ENCODE data around the gene TLE2.
"Not testable (repeated sequence)": the region's sequence is repeated elsewhere in the genome, so short reads cannot be mapped to it uniquely, and the experiment has no call there.

The TLE2 gene

DNA sequence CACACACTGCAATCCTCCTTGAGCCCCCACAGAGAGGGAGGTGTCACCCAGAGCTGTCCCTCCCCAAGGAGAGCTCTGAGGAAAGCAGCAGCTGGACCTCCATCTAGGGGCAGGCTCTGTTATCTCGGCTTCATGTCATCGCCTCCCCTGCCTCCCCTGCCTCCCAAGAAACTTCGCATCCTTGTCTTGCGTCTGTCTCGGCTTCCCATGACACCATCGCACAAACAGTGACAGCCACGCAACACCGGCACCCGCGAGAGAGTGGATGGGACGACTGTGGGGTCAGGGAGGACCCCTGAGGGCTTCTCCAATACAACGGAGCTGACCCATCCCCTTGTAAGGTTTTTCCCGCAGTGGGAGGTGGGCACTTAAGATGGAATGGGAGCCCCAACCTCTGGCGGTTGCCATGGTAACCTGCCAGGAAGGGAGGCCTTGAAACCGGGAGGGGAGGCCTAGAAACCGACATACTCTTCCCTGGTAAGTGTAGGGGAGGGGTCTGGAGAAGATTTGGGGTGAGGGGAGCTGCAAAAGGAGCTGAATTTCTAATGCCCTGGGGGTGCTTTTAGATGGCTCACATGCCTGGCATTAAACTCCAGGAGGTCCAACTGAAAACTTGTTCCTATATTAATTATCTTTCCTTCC is 16.3 kb downstream of the TLE2 start:
- DNase-seq (ENCODE audit: low read depth): no peak

DNA sequence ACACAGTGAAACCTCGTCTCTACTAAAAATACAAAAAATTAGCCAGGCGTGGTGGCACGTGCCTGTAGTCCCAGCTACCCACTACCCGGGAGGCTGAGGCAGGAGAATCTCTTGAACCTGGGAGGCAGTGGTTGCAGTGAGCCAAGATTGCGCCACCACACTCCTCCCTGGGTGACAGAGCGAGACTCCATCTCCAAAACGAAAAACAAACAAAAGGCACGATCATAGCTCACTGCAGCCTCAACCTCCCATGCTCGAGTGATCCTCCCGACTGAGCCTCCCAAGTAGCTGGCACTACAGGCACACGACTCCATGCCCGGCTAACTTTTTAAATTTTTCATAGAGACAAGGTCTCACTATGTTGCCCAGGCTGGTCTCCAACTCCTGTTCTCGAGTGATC is 17.0 kb downstream of the TLE2 start:
- DNase-seq (ENCODE audit: low read depth): not testable (repeated sequence)

DNA sequence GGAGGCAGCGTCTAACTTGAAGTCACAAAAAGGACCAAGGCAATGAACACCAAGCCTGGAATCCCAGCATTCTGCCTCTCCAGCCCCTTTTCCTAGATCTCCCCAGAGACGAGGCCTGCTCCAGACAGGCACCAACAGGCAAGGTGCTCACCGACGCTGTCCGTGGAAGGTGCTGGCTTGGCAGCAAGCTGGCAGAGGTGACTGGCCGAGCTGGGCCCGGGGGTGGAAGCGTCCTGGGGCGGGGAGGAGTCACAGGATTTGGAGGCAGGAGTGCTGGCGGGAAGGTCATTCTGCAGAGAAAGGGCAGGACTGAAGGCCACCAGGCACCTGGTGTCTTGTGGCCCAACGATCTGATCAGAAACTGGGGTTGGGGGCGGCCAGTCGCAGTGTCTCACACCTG is 18.2 kb downstream of the TLE2 start:
- DNase-seq (ENCODE audit: low read depth): no peak

DNA sequence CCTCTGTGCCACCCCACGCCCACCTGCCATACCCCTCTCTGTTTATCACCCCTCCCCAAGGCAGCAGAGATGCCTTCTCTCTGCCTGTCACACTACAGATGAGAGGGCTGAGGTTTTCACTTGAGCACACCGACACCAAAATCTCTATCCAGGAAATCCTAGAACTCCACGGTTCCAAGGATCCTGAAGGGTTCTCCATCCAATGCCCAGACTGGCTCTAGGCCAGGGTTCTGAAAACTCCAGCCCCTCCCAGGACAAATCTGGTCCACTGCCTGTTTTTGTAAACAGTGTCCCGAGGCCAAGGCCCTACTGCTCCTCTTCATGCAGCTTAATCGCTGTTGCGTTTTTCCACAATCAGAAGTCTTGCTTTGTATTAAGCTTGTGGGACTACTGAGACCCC is 20.1 kb downstream of the TLE2 start:
- no peak for DNase-seq (ENCODE audit: low read depth)

DNA sequence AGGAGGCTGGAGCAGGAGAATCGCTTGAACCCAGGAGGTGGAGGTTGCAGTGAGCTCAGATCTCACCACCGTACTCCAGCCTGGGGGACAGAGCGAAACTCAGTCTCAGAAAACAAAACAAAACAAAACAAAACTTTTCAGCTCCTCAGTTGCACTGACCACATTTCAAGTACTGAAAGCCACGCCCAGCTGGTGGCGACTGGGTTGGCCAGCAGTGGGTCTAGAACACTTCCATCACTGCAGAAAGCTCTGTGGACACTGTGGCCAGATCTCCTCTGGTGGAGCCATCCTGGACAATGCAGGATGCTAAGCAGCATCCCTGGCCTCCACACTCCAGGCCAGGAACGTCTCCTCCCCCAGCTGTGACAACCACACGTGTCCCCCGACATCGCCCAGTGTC is 21.1 kb downstream of the TLE2 start:
- no peak for DNase-seq (ENCODE audit: low read depth)

DNA sequence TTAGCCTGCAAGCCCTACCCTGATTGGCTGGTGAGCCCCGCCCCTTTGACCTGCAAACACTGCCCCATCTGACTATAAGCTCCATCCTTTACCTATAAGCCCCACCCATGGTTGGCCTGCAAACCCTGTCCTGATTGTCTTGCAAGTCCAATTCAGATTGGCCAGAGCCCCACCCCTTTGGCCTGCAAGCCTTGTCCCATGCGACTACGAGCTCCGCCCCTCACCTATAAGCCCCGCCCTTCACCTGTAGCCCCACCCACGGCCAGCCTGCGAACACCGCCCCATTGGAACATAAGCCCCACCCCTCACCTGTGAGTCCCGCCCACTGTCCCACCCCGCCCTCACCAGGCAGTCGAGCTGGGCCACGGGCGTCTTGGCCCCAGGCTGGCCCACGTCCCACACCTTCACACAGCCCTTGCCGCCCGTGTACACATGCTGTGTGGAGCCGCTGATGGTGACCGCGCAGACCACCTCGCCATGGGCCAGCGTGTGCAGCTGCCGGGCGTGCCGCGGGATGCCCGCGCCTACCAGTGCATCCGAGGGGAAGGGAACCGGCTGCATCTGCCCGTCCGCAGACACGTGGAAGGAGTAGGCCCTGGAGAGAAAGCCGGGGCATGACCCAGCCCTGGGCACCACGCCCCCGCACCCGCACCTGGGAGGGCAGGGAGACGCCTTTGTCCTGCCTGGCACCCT is 22.9 kb downstream of the TLE2 start:
- no peak for DNase-seq (ENCODE audit: low read depth)

DNA sequence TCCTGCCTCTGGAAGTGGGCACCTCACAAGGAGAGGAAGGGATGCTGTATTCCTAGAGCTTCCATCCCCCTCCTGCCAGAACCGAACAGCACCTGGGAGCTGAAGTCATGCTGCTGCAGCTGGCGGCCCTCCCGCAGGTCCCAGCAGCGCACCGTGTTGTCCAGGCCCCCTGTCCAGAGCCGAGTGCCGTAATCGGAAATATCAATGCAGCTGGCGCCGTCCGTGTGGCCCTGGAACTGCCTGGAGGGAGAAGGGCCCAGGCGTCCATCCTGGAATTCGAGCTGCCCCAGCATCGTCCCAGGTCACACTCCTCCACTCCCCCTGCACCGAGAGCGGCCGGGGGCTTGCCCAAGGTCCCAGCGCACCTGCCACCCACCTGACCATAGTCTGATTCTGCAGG is 23.7 kb downstream of the TLE2 start:
- no peak for DNase-seq (ENCODE audit: low read depth)

DNA sequence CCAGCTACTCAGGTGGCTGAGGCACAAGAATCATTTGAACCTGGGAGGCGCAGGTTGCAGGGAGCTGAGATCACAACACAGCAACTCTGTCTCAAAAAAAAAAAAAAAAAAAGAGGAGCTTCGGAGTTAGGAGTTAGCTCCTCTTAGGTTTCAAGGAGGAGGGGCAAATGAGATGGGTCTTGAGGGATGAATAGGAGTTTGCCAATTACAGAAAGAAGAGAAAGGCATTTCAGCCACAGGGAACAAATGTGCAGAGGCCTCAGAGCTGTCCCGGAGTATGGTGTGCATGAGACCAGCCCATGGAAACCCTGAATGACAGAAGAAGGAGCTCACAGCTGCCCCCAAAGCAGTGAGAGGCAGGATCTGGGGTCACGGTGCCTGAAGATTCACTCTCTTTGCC is 24.6 kb downstream of the TLE2 start:
- DNase-seq (ENCODE audit: low read depth): no peak

DNA sequence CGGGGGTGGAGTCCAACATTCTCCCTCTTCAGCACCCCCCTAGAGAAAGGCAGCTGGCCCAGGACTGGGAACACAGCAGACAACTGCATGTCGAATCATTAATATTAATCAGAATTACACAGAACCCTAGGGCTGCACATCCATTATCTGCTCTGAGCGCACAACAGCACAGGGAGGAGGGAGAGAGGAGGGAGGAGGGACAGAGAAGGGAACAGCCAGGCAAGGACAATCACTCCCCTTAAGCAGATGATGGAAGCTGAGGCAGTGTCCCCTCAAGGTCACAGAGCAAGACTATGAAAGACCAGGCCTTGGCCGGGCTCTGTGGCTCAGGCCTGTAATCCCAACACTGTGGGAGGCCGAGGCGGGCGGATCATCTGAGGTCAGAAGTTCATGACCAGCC is 26.0 kb downstream of the TLE2 start:
- DNase-seq (ENCODE audit: low read depth): no peak

DNA sequence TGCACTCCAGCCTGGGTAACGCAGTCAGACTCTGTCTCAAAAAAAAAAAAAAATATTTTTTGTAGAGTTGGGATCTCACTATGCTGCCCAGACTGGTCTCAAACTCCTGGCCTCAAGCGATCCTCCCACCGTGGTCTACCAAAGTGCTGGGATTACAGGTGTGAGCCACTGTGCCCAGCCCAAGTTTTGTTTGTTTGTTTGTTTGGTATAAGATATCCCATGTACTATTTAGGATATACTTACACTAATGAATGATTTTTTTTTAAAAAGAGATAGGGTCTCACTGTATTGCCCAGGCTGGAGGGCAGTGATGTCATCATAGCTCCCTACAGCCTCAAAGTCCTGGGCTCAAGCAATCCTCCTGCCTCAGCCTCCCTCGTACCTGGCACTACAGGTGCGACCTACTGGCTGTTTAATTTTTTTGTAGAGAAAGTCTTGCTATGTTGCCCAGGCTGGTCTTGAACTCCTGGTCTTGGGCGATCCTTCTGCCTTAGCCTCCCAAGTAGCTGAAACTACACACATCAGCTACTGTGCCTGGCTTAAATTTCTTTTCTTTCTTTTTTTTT is 27.8 kb downstream of the TLE2 start:
- DNase-seq (ENCODE audit: low read depth): no peak

DNA sequence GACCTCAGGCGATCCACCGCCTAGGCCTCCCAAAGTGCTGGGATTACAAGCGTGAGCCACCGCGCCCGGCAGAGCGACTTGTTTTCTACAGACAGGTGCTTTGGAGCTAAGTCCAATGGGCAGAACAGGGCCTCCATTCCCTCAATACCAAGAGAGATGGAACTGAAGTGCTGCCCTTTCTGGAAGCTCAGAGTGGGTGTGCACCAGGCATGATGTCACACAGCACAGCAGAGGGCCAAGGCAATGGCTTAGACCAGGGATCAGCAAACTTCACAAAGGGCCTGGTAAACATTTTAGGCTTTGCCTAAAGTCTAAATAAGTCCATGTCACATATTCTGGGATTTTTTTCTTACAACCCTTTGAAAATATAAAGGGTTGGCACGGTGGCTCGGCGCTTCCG is 30.4 kb downstream of the TLE2 start:
- no peak for DNase-seq (ENCODE audit: low read depth)

DNA sequence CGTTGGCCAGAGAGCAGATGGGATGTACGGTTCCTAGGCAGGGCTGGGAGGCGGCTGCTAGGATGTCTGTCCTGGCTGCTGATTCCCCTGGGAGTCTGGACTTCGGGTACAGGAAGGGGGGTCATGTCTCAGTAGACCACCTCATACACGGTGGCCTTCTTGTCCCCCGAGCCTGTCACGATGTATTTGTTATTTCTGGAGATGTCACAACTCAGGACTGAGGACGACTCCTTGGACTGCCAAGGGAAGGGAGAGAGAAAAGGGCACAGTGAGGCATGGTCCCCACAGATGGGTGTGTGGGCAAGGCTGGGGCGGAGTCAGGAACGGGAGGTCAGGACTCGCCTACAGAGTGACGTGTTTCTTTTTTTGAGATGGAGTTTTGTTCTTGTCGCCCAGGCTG is 31.4 kb downstream of the TLE2 start:
- no peak for DNase-seq (ENCODE audit: low read depth)

DNA sequence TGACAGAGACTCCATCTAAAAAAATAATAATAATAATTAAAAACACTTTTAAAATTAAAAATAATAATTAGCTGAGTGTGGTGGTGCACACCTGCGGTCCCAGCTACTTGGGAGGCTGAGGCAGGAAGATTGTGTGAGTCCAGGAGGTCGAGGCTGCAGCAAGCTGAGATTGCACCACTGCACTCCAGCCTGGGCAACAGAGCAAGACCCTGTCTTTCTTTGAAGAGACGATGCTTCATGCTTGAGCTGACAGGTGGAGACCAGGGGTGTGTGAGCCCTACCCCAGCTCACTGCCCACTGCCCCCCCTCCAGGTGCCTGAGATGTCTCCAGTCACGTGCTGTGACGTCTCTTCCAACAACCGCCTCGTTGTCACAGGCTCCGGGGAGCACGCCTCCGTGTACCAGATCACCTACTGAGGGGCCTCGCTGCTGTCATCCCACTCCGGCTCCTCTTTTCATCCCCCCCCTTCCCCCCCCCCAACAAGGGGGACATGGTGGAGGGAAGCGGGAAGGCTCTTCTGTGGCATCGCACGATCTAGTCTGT is 34.4 kb downstream of the TLE2 start:
- DNase-seq (ENCODE audit: low read depth): no peak

DNA sequence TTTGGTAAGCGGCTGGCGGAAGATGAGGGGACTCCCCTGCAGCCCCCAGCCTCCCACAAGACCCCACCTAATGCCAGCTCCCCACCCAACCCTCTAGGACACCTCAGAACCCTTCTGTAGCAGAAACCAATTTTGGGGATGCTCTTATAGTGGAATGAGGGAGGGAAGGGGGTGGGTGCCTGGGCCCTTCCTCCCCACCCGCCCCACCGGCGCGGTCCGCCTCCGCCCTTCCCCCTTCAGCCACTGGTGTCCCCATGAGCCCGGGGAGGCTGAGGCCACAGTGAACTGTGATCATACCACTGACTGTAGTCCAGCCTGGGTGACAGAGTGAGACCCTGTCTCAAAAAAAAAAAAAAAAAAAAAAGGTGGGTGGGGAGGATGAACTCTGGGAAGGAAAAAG is 35.5 kb downstream of the TLE2 start:
- DNase-seq (ENCODE audit: low read depth): no peak

DNA sequence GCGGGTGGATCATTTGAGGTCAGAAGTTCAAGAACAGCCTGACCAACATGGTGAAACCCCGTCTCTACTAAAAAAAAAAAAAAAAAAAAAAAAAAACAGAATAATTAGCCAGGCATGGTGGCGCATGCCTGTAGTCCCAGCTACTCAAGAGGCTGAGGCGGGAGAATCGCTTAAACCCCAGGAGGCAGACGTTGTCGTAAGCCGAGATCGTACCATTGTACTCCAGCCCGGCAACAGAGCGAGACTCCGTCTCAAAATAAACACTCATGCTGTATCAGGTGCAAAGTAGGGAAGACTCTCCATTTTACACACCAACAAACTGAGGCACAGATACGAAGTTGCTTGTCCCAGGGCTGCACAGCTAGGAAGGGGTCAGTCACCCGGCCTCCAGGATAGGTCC is 36.1 kb downstream of the TLE2 start:
- no peak for DNase-seq (ENCODE audit: low read depth)

DNA sequence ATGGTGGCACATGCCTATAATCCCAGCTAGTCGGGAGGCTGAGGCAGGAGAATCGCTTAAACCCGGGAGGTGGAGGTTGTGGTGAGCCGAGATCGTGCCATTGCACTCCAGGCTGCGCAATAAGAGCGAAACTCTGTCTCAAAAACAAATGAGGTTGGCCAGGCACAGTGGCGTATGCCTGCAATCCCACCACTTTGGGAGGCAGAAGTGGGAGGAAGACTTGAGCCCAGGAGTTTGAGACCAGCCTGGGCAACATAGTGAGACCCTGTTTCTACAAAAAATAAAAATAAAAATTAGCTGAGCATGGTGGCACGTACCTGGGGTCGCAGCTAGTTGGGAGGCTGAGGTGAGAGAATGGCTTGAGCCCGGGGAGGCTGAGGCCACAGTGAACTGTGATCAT is 36.7 kb downstream of the TLE2 start:
- DNase-seq (ENCODE audit: low read depth): not testable (repeated sequence)

DNA sequence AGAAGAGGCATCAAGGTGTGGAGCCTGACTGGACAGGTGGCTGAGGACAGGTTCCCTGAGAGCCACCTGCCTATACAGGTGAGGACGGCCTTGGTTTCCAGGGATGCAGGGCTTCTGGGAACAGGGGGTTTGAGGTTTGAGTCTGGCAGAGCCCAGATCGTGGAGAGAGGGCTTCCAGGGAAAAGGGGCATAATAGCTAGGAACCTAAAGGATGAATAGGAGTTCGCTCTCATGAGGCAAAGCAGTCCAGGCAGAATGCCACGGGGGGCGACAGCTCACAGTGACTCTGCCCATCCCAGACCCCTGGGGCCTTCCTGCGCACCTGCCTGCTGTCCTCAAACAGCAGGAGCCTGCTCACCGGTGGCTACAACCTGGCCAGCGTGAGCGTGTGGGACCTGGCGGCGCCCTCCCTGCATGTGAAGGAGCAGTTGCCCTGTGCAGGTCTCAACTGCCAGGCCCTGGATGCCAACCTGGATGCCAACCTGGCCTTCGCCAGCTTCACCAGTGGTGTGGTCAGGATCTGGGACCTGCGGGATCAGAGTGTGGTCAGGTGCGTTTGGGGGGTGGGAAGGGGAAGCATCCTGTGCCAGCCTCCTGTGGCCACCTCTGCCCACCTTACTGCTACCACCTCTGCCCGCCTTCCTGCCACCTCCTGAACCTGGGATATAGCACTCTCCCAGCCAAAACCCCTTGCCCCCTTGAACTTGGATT is 39.7 kb downstream of the TLE2 start:
- no peak for DNase-seq (ENCODE audit: low read depth)

DNA sequence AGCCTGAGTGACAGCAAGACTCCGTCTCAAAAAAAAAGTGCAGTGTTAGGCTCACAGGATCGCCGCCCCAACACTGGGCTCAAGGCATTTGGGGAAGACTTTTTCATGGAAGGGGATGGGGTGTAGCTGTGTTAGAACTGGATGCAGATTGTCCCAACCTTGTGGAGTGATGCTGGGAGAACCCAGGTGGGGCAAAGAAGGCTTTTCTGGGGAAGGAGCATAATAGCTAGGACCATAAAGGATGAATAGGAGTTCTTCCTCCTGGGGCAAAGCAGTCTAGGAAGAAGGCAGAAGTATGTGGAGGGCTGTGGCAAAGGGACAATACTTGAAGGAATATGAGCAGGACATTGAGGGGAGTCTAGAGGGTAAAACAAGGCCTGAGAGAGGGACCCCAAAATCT is 40.5 kb downstream of the TLE2 start:
- DNase-seq (ENCODE audit: low read depth): no peak

DNA sequence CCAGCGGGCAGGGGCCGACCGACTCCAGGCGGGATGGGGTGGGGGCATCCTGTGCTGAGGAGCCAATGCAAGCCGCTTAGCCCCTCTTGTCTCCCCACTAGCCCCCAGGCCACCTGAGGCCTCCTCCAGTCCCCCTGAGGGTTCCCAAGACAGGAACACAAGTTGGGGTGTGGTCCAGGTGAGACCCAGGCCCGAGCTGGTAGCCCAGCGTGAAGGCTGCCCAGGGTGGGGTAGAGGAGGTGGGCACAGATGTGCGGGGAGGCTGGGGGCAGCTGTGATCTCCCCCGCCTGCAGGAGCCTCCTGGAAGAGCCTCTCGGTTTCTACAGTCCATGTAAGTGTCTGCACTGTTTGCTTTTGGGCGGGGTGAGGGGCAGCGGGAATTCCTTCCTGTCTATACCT is 41.3 kb downstream of the TLE2 start:
- DNase-seq (ENCODE audit: low read depth): no peak

DNA sequence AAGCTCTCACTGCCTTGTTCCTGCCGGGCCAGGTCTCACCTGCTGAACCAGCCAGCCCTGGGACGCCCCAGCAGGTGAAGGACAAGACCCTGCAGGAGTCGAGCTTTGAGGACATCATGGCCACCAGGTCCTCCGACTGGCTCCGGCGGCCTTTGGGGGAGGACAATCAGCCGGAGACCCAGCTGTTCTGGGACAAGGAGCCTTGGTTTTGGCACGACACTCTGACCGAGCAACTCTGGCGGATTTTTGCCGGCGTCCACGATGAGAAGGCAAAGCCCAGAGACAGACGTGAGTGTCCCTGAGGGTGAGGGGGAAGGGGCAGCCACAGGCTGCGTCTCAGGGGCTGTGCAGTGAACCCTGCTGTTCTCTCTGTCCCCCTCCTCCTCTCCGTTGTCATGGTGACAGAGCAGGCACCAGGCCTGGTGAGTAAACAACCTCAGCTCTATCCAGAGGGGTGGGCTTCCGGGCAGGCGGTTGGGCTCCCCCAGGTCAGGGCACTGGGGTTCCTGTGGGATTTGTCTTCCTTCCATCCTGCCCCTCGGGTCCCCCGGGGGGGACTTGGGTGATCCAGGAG is 42.0 kb downstream of the TLE2 start:
- DNase-seq (ENCODE audit: low read depth): no peak

DNA sequence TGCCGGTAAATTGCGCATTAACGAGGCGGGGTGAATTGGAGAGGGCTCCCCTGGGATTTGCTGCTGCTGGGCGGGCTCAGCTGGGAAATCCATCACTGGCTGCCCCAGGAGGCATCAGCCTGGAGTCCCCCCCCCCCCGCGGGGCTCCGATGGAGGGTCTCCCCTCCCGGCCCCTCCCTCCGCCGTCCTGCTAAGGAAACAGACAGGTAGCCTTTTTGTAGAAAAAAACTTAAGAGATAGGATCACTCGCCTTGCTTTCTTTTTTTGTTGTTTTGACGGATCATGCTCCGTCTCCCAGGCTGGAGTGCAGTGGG is 44.9 kb downstream of the TLE2 start:
- DNase-seq (ENCODE audit: low read depth): no peak

DNA sequence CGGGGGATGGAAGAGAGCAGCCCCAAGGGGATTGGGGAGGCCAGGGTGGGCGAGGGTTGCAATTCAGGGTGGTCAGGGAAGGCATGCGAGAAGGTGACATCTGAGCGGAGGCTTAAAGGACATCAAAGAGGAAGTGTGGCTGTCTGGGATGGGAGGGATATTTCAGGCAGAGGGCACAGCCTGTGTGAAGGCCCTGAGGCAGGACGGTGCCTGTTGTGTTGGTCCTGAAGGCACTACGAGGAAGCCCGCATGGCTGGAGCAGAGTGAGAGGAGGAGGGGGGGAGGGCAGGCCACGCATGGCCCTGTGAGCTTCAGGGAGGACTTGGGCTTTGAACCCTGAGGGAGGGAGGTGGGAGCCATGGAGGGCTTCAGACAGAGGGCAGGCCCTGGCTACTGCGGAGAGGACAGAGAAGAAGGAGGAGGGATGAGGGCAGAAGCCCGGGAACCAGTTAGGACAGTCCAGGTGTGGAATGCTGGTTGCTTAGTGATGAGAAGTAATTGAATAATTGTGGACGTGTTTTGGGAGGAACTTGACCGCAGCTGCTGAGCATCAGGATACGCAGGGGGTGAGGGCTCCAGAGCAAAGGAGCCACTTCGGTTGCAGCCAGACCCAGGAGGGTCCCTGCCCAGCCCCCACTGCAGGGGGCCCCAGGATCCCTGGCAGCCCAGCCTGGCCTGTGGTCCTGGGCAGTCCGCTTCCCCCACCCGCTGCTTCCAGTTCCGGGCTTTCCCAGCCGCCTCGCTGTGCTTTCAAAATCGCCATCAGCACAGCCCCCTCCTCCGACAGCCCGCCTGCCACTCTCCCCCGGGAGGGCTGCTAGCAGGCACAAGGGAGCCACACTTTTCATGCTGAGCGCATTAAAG is 45.5 kb downstream of the TLE2 start:
- no peak for DNase-seq (ENCODE audit: low read depth)

All from ELR (cell line).